Testis (tissue), 2 donors: ENCODE measurements around the gene CDK13.

Source experiments
- POLR2A ChIP-seq: fragments of 450-650 bp; IDR thresholded peaks from one replicate; pipeline ENCODE4 v1.6.1; 2017; ENCODE audit warnings: antibody characterized with exemption, mild to moderate bottlenecking, moderate library complexity
- TF ChIP-seq, protein P1 (sequence below), 3 experiments: fragments of 450-650 bp in 2 of 3; fragments of 200-600 bp in 1 of 3; sonication (generic) in 1 of 3; IDR thresholded peaks; one replicate each; pipeline ENCODE4 v1.5.1; 2016 to 2019; ENCODE audit warnings: antibody characterized with exemption in 3 of 3, mild to moderate bottlenecking in 2 of 3, moderate library complexity in 1 of 3

DNA sequence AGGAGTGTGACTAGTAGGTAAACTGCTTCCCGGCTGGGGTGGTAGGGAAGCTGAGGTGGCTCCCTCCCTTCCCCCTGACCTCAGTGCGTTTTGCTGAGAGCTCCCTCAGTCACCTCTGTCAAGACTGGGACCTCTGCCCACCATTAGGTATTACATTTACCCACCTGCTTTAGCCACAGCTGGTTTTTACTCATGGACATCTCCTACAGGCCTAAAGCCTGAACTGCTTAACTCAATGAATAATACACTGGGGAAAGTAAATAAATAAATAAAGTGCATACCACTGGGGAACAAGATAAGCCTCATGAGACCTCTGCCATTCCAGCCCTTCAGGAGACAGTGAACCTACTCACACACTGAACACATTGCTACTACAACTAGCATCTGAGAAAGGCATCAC is 38.9 kb upstream of the CDK13 start:
- TF ChIP-seq, protein P1, sequence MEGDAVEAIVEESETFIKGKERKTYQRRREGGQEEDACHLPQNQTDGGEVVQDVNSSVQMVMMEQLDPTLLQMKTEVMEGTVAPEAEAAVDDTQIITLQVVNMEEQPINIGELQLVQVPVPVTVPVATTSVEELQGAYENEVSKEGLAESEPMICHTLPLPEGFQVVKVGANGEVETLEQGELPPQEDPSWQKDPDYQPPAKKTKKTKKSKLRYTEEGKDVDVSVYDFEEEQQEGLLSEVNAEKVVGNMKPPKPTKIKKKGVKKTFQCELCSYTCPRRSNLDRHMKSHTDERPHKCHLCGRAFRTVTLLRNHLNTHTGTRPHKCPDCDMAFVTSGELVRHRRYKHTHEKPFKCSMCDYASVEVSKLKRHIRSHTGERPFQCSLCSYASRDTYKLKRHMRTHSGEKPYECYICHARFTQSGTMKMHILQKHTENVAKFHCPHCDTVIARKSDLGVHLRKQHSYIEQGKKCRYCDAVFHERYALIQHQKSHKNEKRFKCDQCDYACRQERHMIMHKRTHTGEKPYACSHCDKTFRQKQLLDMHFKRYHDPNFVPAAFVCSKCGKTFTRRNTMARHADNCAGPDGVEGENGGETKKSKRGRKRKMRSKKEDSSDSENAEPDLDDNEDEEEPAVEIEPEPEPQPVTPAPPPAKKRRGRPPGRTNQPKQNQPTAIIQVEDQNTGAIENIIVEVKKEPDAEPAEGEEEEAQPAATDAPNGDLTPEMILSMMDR (IDR thresholded peaks at IDR 0.05), result no peak
- no peak for TF ChIP-seq POLR2A
